GM12891 (cell line): ENCODE results near the gene UBASH3B.

Experiments used
- DNase-seq: peaks from one replicate; pipeline ENCODE4 v3.0.0; 2011; ENCODE audit warnings: low spot score; ENCODE audit not compliant: insufficient read length
- FAIRE-seq: peaks from 2 replicates; lab custom pipeline; 2011; peaks lifted over from hg19 to GRCh38; lab: Jason Lieb, UNC
- PAX5 ChIP-seq: IDR thresholded peaks from 2 replicates; pipeline ENCODE4 v1.6.1; 2011; ENCODE audit warnings: low read length, moderate library complexity, mild to moderate bottlenecking; ENCODE audit not compliant: insufficient read depth, severe bottlenecking
- POLR2A ChIP-seq: IDR thresholded peaks from 2 replicates; pipeline ENCODE4 v1.6.1; 2011; ENCODE audit warnings: low read depth, low read length, control low read depth
- POLR2AphosphoS5 ChIP-seq: IDR thresholded peaks from 2 replicates; pipeline ENCODE4 v1.6.1; 2011; ENCODE audit warnings: low read depth, low read length, control low read depth
- POU2F2 ChIP-seq: IDR thresholded peaks from 2 replicates; pipeline ENCODE4 v1.6.1; 2011; ENCODE audit warnings: low read depth, mild to moderate bottlenecking, control low read depth, low read length, moderate library complexity
- SPI1 ChIP-seq: IDR thresholded peaks from 2 replicates; pipeline ENCODE4 v1.6.1; 2011; ENCODE audit warnings: low read depth, low read length, control low read depth
- TAF1 ChIP-seq: IDR thresholded peaks from 2 replicates; pipeline ENCODE4 v1.6.1; 2011; ENCODE audit warnings: low read depth, low read length, control low read depth

UBASH3B gene

DNA sequence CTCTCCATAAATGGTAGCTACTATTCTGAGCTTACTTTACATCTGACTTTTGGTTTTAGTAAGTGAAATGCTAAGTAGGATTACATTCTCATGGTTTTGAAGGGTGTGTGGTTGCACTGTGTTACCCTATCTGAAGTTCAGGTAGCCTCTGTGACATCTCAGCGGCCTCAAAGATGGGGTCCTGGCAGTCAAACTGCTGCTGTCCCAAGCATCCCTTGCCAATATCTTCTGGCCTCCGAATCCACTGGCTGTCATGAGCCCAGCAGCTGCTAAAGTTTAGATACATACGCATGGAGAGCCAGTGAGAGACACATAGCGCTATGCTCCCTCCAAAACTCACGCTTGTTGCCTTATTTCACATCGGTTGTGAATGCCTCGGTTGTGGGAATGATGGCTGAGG, 34.9 kb downstream of the UBASH3B start:
- FAIRE-seq (peak; percentile 94), DNase-seq (no peak)
- TF ChIP-seq POLR2AphosphoS5 (no peak), TAF1 (no peak), POU2F2 (no peak), PAX5 (no peak), POLR2A (no peak)

DNA sequence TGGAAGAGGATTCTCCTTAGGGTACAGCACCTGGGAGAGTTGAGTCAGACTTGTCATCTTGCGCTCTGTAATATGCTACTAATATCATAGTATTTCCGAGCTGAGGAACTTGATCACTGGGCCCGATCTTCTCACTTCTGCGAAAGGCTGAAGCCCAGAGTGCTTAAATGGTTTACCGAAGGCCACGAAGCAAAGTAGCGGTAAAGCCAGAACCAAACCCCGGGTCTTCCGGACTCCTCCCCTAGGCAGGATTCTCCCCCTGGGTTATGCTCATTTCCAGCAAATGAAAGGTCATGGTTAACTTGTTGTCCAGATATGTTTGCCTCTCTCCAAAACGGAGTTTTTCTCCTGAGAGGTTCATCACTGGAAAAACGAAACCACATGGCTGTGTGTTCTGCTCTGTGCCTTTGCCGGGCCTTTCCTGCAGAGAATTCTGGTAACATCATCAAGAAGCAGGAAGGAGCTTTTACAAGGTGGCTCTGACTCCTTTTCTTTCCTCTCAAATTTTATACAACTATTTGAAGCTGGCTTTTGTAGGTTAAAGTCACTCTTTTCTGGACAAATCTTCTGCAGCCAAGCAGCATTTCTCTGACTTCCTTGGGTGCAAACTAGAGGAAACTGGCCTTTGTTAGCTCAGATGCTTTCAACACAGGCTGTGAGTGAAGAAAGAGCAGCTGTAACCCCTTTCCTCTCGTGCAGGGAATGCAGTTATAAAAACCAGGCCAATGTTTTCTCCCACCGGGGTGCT, 35.5 kb downstream of the UBASH3B start:
- no peak for DNase-seq
- TF ChIP-seq PAX5, result no peak
- TF ChIP-seq TAF1, result no peak
- TF ChIP-seq POLR2A, result no peak
- no peak for TF ChIP-seq POU2F2
- TF ChIP-seq POLR2AphosphoS5, result no peak
- TF ChIP-seq SPI1, result no peak
- FAIRE-seq, result no peak

DNA sequence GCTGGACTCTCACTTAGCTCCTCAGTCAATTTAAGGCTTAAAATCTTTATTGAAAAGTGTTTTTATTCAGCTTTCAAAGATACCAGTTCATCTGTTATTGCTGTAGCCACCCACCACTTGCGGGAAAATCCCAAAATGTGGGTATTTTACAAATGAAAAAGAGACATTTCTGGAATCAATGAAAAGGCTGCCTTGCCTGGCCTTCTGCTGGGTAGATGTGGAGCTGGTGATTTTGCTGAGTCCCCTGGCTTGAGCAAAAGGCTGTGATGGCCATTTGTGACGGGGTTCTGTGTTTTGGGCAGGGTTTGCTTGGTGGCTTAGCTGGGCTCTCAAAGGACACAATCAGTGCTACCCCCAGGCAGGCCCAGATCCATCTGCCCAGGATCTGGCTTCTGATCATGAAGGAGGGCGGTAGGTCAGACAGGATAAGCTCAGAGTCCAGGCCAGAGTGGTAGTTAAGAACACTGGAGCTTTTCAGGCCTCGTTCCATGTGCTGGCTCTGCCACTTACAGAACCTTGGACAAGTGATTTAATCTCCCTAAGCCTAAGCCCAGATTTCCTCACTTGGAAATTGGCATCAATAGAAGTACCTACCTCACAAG, 36.1 kb downstream of the UBASH3B start:
- no peak for TF ChIP-seq PAX5
- TF ChIP-seq POLR2A, result no peak
- no peak for TF ChIP-seq POU2F2
- TF ChIP-seq POLR2AphosphoS5, result no peak
- no peak for TF ChIP-seq SPI1
- TF ChIP-seq TAF1, result no peak
- no peak for FAIRE-seq

DNA sequence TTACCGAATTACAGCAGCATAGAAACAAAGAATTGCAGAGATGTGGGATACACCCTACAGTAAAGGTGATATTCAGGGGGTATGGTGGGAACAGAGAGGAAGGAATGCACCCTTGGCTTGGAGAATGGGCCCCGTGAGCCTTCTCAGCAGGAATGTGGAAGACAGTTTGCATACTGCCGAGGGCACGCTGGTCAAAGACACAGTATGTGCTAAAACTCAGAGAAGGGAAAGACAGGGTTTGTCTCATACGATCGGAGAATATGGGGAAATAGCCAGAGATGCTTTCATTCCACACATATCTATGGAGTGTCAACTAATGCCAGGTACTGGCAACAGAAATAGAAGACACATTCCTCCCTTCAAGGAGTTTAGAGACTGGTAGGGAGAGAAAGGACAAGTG, 36.9 kb downstream of the UBASH3B start:
- TF ChIP-seq POLR2AphosphoS5 (no peak), POU2F2 (no peak), PAX5 (no peak), POLR2A (no peak), TAF1 (no peak), SPI1 (no peak)
- DNase-seq (no peak), FAIRE-seq (peak; percentile 58)

More for the DNA sequence above, 36.1 kb downstream of the UBASH3B start:
- DNase-seq, result no peak

DNA sequence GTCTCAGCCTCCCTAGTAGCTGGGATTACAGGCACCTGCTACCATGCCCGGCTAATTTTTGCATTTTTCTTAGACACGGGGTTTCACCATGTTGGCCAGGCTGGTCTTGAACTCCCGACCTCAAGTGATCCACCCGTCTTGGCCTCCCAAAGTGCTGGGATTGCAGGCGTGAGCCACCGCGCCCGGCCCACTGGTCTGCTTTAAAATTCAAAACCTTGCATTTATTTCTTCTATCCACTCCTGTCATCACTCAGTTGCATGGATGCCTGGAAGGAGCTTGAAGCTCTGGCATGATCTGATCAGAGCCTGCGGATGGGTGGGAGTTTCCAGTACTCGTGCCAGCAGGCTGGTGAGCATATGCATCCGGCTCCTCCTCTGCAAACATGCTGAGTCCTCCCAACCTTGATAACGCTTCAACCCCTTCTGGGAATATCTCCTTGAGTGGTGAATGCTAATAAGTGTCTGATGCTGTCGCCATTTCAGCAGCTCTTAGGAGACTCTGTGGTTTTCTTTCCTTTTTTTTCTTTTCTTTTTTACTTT, 39.6 kb downstream of the UBASH3B start:
- DNase-seq (no peak), FAIRE-seq (peak; percentile 58)
- TF ChIP-seq POU2F2 (no peak), POLR2A (no peak), PAX5 (no peak), SPI1 (no peak), TAF1 (no peak), POLR2AphosphoS5 (no peak)

DNA sequence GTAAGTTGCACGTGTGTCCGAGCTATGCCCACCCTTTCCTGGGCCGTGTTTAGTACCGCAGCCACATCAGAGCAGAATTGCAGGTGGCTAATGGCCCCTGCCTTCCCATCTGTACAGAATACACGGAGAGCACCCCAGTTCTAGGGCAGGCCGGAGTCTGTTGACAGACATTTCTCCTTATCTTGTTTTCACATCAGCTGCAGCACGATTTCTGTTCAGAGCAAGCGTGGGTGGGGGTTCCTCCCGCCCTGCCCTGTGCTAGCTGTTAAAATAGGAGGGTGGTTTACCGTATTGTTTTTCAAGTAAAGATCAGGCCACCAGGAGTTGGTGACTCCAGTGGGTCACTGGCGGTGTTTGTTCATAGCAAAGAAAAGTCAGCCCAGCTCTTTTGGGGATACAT, 41.1 kb downstream of the UBASH3B start:
- no peak for FAIRE-seq
- DNase-seq, result no peak
- TF ChIP-seq POLR2AphosphoS5, result no peak
- TF ChIP-seq TAF1, result no peak
- peak; percentile 48 for TF ChIP-seq POU2F2
- peak; percentile 43; the same call in 1 of the 2 replicates for TF ChIP-seq SPI1

DNA sequence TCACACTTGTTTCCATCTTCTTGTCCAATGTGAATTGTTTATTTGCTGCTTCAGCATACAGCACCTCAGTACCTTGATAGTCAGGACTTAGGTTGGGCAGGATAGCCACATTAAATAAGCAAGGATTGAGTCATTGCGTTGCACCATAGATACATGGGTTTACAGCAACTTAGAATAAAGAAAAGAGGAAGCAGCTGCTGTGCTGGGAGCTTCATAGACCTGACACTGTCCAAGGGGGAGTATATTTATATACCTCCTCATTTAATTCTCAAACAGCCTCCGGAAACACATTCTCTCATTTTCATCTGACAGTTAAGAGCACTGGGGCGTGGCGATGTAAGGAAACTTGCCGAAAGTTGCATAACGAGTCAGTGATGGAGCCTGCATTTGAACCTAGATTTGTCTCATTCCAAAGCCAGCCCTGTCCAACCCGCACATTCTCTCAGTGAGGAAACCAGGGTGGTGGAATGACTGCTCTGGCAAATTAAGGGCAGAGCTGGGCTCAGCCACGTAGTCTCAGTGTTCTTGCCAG, 42.2 kb downstream of the UBASH3B start:
- FAIRE-seq (peak; percentile 97), DNase-seq (peak; percentile 48)
- TF ChIP-seq SPI1, result peak; percentile 81
- TF ChIP-seq PAX5, result peak; percentile 70
- TF ChIP-seq POLR2AphosphoS5, result no peak

DNA sequence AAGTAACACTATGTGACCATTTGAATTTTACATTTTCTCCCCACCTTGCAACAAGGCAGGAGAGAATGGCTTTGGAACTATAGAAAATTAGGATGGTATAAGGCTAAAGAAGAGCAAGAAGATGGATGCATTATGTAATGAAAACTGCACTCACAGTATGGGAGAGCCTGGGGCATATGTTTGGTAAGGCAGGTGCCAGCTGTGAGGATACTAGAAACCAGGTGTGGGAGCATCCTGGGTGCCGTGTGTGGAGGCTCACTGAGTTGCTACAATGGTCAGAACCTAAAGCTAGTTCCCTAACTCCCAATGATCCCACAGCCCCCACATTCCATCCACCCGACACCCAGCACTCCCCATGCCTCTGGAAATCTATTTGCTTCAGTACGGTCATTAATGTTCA, 42.9 kb downstream of the UBASH3B start:
- peak; percentile 55 for FAIRE-seq
- TF ChIP-seq TAF1 (no peak), POU2F2 (no peak), POLR2A (no peak), POLR2AphosphoS5 (no peak), SPI1 (no peak), PAX5 (no peak)
- DNase-seq, result no peak

DNA sequence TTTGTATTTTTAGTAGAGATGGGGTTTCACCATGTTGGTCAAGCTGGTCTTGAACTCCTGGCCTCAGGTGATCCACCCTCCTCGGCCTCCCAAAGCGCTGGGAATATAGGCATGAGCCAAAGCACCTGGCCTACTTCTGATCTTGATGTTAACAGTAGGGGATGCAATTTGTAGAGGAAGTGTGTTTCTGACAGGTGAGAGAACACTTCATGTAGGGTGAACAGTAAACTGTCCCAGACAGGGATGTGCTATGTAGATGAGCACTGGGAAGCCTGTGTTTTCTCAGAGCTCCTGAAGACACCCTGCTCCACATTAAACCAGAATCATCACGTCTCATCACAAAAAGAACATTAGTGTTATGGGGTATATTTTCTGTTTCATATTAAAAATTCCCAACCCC, 45.1 kb downstream of the UBASH3B start:
- FAIRE-seq (peak; percentile 89), DNase-seq (no peak)
- TF ChIP-seq TAF1 (no peak), PAX5 (no peak), POLR2A (no peak), POLR2AphosphoS5 (no peak), POU2F2 (no peak), SPI1 (no peak)
